BLaER1 treated with 17β-estradiol and CSF1 and Interleukin-3, amounts not matched to agents 10 nM and 100 nM (cell line): ENCODE results near the gene KLK1.
"Not testable (repeated sequence)": the region's sequence is repeated elsewhere in the genome, so short reads cannot be mapped to it uniquely, and the experiment has no call there.

Experiments
- H3K27ac ChIP-seq, 11 experiments: shearing (Covaris generic); formaldehyde crosslinking; 2 replicates each; pipeline ENCODE4 v1.8.1; 2022
- H3K27me3 ChIP-seq, 11 experiments: shearing (Covaris generic); formaldehyde crosslinking; 2 replicates each; pipeline ENCODE4 v1.8.1; 2022
- H3K36me3 ChIP-seq, 11 experiments: shearing (Covaris generic); formaldehyde crosslinking; 2 replicates each; pipeline ENCODE4 v1.8.1; 2022
- H3K4me1 ChIP-seq, 10 experiments: shearing (Covaris generic); formaldehyde crosslinking; 2 replicates each; pipeline ENCODE4 v1.8.1; 2022
- H3K4me2 ChIP-seq, 11 experiments: shearing (Covaris generic); formaldehyde crosslinking; 2 replicates each; pipeline ENCODE4 v1.8.1; 2022
- H3K4me3 ChIP-seq, 10 experiments: shearing (Covaris generic); formaldehyde crosslinking; 2 replicates each; pipeline ENCODE4 v1.8.1; 2022
- H3K9ac ChIP-seq, 11 experiments: shearing (Covaris generic); formaldehyde crosslinking; 2 replicates each; pipeline ENCODE4 v1.8.1; 2022
- H3K9me3 ChIP-seq, 11 experiments: shearing (Covaris generic); formaldehyde crosslinking; replicated peaks in 1 of 11; 2 replicates each; pipeline ENCODE4 v1.8.1; 2022
- H4K20me1 ChIP-seq, 11 experiments: shearing (Covaris generic); formaldehyde crosslinking; 2 replicates each; pipeline ENCODE4 v1.8.1; 2022
- Cebpa-rat ChIP-seq, 11 experiments: shearing (Covaris generic); IDR thresholded peaks; 2 replicates each; pipeline ENCODE4 v1.8.1; 2022

KLK1 gene

GRCh38 chr19:50814883-50815282 is 8.7 kb downstream of the KLK1 start:
- H3K36me3 ChIP-seq = no peaks in the 10 kb centered on the region
- H3K27me3 ChIP-seq = no peaks in the 10 kb centered on the region
- no peak overlapping the region for H3K9ac ChIP-seq
- H3K9me3 ChIP-seq = peaks cover 0 to 5% (median 0%) of the 10 kb centered on the region in 11 experiments; a peak in 1 of 22 replicates
- no peak for TF ChIP-seq Cebpa-rat (IDR thresholded peaks at IDR 0.05)
- H4K20me1 ChIP-seq = no peaks in the 10 kb centered on the region
- H3K4me1 ChIP-seq = peaks cover 20 to 30% (median 30%) of the 10 kb centered on the region in 10 experiments
- H3K27ac ChIP-seq = no peak overlapping the region
- H3K4me3 ChIP-seq = no peak overlapping the region
- H3K4me2 ChIP-seq = no peak overlapping the region

GRCh38 chr19:50812474-50812873 is 11.1 kb downstream of the KLK1 start:
- H3K9ac ChIP-seq = no peak overlapping the region
- no peaks in the 10 kb centered on the region for H4K20me1 ChIP-seq
- H3K36me3 ChIP-seq = no peaks in the 10 kb centered on the region
- H3K27ac ChIP-seq = no peak overlapping the region
- peaks cover 0 to 5% (median 0%) of the 10 kb centered on the region in 11 experiments; a peak in 1 of 22 replicates for H3K9me3 ChIP-seq
- no peak overlapping the region for H3K4me3 ChIP-seq
- TF ChIP-seq Cebpa-rat (IDR thresholded peaks at IDR 0.05) = no peak
- no peak overlapping the region for H3K4me2 ChIP-seq
- peaks cover 0 to 6% (median 6%) of the 10 kb centered on the region in 10 experiments; a peak in 18 of 20 replicates for H3K4me1 ChIP-seq
- no peaks in the 10 kb centered on the region for H3K27me3 ChIP-seq

DNA sequence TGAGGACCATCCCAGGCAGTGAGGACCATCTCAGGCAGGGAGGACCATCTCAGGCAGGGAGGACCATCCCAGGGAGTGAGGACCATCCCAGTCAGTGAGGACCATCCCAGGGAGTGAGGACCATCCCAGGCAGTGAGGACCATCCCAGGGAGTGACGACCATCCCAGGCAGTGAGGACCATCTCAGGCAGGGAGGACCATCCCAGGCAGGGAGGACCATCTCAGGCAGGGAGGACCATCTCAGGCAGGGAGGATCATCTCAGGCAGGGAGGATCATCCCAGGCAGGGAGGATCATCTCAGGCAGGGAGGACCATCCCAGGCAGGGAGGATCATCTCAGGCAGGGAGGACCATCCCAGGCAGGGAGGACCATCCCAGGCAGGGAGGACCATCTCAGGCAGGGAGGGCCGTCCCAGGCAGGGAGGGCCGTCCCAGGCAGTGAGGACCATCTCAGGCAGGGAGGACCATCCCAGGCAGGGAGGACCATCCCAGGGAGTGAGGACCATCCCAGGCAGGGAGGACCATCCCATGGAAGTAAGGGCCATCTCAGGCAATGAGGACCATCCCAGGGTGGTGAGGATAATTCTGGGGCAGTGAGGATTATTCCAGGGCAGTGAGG is 11.9 kb downstream of the KLK1 start:
- H3K4me3 ChIP-seq = not testable (repeated sequence)

DNA sequence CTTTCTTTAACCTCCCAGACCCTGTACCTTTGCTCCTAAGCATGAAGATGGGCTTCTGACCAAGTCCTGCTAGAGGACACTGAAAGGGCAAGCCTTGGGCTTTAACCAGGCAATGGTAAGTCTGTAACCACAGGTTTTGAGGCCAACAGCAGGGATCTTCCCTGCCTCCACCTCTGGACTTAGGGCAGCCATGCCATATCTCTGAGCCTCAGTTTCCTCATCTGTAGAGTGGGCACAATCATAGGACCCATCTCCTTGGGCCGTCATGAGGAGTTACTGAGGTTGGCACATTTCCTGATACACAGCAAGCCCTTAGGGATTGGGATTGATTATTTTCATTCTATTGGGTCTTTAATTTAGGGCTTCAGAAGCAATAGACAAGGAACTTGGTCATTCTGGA is 14.7 kb downstream of the KLK1 start:
- Histone ChIP-seq H3K4me2 (no peak overlapping the region), H3K9ac (no peak overlapping the region), H3K4me1 (peaks cover 6 to 9% (median 8%) of the 10 kb centered on the region in 10 experiments; a peak in 15 of 20 replicates), H3K27me3 (no peaks in the 10 kb centered on the region), H3K9me3 (no peaks in the 10 kb centered on the region), H3K4me3 (no peak overlapping the region), H3K36me3 (no peaks in the 10 kb centered on the region), H3K27ac (no peak overlapping the region), H4K20me1 (peaks cover 0 to under 1% (median 0%) of the 10 kb centered on the region in 11 experiments; a peak in 5 of 22 replicates)
- no peak for TF ChIP-seq Cebpa-rat (IDR thresholded peaks at IDR 0.05)

More for the DNA sequence above, 11.9 kb downstream of the KLK1 start:
- not testable (repeated sequence) for H3K4me2 ChIP-seq, H3K27ac ChIP-seq, H3K36me3 ChIP-seq, H3K9me3 ChIP-seq, H3K27me3 ChIP-seq, H4K20me1 ChIP-seq, H3K4me1 ChIP-seq, H3K9ac ChIP-seq

DNA sequence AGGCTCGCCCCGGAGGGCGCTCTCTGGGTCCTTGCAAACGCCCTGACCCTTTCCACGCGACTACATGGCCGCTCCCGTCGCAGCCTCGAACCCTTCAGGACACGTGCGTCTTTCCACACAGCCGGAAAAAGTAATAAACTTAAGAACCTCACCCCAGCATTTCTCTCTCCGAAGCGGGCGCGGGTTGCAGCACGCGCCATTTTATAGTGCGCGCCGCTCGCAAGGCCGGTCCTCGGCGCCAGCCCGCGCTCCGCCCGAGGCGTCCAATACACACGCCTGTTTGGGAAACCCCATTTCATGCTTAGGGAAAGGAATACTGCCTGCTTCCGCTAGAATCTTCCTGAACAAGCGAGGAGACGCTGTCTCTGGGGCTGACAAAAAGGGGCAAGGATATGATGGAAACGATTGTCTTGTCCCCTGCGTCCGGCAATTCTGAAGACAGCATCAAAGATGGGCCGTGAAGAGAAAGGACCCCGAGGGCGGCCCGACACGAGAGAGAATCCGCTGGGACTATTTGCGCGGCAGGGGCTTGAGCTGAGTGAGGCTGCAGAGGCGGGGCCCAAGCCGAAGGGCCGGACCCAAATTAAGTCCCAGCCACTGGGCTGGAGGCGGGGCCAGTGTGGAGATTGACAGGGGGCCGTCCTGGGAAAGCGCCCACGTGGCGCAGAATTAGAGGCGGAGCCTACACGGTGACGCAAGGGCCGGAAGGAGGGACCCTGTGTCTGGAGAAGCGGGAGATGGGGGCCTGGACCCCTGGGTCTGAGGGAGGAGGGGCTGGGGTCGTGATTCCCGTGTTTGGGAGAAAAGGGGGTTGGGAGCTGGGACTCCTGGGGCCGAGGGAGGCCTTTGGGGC is 18.9 kb downstream of the KLK1 start:
- Histone ChIP-seq H3K36me3 (peaks cover 24 to 40% (median 34%) of the 10 kb centered on the region in 11 experiments), H3K4me1 (peaks cover 26 to 47% (median 39%) of the 10 kb centered on the region in 10 experiments)

GRCh38 chr19:50803633-50804419 is 19.8 kb downstream of the KLK1 start:
- no peaks in the 10 kb centered on the region for H3K27me3 ChIP-seq
- peak overlapping the region; percentile 73 to 98 (median 90) for H3K4me3 ChIP-seq
- H3K9ac ChIP-seq = peak overlapping the region; percentile 93 to 100 (median 97)
- no peaks in the 10 kb centered on the region for H3K9me3 ChIP-seq
- peak overlapping the region; percentile 81 to 100 (median 96) for H3K4me2 ChIP-seq
- TF ChIP-seq Cebpa-rat (IDR thresholded peaks at IDR 0.05) = no peak
- H3K36me3 ChIP-seq = peaks cover 31 to 48% (median 42%) of the 10 kb centered on the region in 11 experiments
- peaks cover 26 to 52% (median 45%) of the 10 kb centered on the region in 10 experiments for H3K4me1 ChIP-seq
- H4K20me1 ChIP-seq = peaks cover 0 to 51% (median 48%) of the 10 kb centered on the region in 11 experiments; a peak in 18 of 22 replicates
- H3K27ac ChIP-seq = peak overlapping the region; percentile 94 to 100 (median 98)

More for the DNA sequence above, 18.9 kb downstream of the KLK1 start:
- no peaks in the 10 kb centered on the region for H3K27me3 ChIP-seq
- peak overlapping the region; percentile 94 to 100 (median 98) for H3K27ac ChIP-seq
- H3K4me2 ChIP-seq = peak overlapping the region; percentile 63 to 100 (median 77)
- peak overlapping the region; percentile 73 to 98 (median 90) for H3K4me3 ChIP-seq
- TF ChIP-seq Cebpa-rat (IDR thresholded peaks at IDR 0.05) = peak in 4 of 11 experiments; percentile 16 to 57 (median 42); a peak in 5 of 22 replicates
- peaks cover 0 to 43% (median 40%) of the 10 kb centered on the region in 11 experiments; a peak in 18 of 22 replicates for H4K20me1 ChIP-seq
- H3K9me3 ChIP-seq = no peaks in the 10 kb centered on the region
- H3K9ac ChIP-seq = peak overlapping the region; percentile 93 to 100 (median 97)

DNA sequence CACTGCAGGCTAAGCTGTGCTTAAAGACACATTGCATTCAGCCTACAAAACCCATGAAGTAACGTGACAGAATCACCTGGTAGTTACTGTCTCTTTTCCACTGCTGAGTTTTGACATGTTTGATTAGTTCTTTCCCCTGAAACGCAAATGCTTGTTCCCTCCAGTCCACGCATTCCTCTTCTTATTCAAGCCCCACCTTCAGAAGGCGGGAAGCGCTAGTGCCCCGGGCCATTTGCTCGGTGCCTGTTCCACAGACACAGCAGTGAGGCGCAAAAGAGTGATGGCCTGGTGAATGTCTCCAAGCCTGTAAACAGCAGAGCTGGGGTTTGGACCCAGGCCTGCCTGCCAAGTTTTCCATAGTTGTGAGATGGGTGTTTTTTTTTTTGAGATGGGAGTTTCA is 22.5 kb downstream of the KLK1 start:
- Histone ChIP-seq H3K4me3 (peak overlapping the region in 1 of 10 experiments; percentile 42; a peak in 1 of 20 replicates), H3K9ac (peak overlapping the region in 9 of 11 experiments; percentile 1 to 42 (median 31); a peak in 8 of 22 replicates), H3K4me2 (peak overlapping the region in 8 of 11 experiments; percentile 8 to 96 (median 44); a peak in 12 of 22 replicates)

DNA sequence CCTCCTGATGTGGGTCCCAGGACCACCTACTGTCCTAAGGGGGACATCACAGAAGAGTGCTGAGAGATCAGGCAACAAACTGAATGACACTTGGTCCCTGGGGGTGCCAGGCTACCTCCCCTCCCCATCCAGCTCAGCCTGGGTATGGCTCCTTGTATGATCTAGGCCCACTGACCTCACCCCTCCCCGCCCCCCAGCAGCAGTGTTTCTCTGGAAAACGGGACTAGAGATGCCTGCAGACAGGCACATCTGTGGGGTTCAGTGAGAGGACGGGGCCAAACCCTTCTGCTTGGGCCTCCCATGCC is 24.1 kb downstream of the KLK1 start:
- TF ChIP-seq Cebpa-rat (IDR thresholded peaks at IDR 0.05) = no peak
- Histone ChIP-seq H3K36me3 (peaks cover 53 to 83% (median 77%) of the 10 kb centered on the region in 11 experiments), H3K4me1 (peaks cover 18 to 85% (median 70%) of the 10 kb centered on the region in 10 experiments), H3K9ac (peak overlapping the region in 7 of 11 experiments; percentile 28 to 49 (median 40); a peak in 9 of 22 replicates), H3K4me2 (peak overlapping the region in 3 of 11 experiments; percentile 26 to 31 (median 26); a peak in 3 of 22 replicates), H3K4me3 (no peak overlapping the region), H4K20me1 (peaks cover 0 to 94% (median 92%) of the 10 kb centered on the region in 11 experiments; a peak in 19 of 22 replicates), H3K27ac (no peak overlapping the region), H3K27me3 (no peaks in the 10 kb centered on the region), H3K9me3 (no peaks in the 10 kb centered on the region)

More for the DNA sequence above, 22.5 kb downstream of the KLK1 start:
- no peak overlapping the region for H3K27ac ChIP-seq
- peaks cover 53 to 76% (median 69%) of the 10 kb centered on the region in 11 experiments for H3K36me3 ChIP-seq
- H3K4me1 ChIP-seq = peaks cover 26 to 77% (median 64%) of the 10 kb centered on the region in 10 experiments
- H3K27me3 ChIP-seq = no peaks in the 10 kb centered on the region
- H4K20me1 ChIP-seq = peaks cover 0 to 78% (median 76%) of the 10 kb centered on the region in 11 experiments; a peak in 19 of 22 replicates
- H3K9me3 ChIP-seq = no peaks in the 10 kb centered on the region
- TF ChIP-seq Cebpa-rat (IDR thresholded peaks at IDR 0.05) = no peak
